ENCODE measurements around the gene SLC6A16.

The SLC6A16 gene

GRCh38 chr19:49249933-49250332 lies 75.1 kb downstream of the SLC6A16 start:
- no peak overlapping the region for H3K4me3 ChIP-seq (ENCODE audit: low read depth in 1 of 2, low read length in 2 of 2)
- no peaks in the 10 kb centered on the region for H3K36me3 ChIP-seq (ENCODE audit: control insufficient read depth in 1 of 2, insufficient read depth in 2 of 2, low read length in 2 of 2)
- H3K27ac ChIP-seq (ENCODE audit: low read length): no peak overlapping the region
- H3K9me3 ChIP-seq (ENCODE audit: control insufficient read depth in 1 of 2, low read length in 2 of 2): no peaks in the 10 kb centered on the region
- no peaks in the 10 kb centered on the region for H3K4me1 ChIP-seq (ENCODE audit: control insufficient read depth in 1 of 2, insufficient read depth in 2 of 2, low read length in 2 of 2)
- no peaks in the 10 kb centered on the region for H3K27me3 ChIP-seq (ENCODE audit: low read depth, low read length)

- no peaks in the 10 kb centered on the region for H3K4me1 ChIP-seq (ENCODE audit: control insufficient read depth in 1 of 2, insufficient read depth in 2 of 2, low read length in 2 of 2)
- H3K4me3 ChIP-seq (ENCODE audit: low read depth in 1 of 2, low read length in 2 of 2): no peak overlapping the region
- H3K27me3 ChIP-seq (ENCODE audit: low read depth, low read length): no peaks in the 10 kb centered on the region
- no peaks in the 10 kb centered on the region for H3K36me3 ChIP-seq (ENCODE audit: control insufficient read depth in 1 of 2, insufficient read depth in 2 of 2, low read length in 2 of 2)
- H3K27ac ChIP-seq (ENCODE audit: low read length): no peak overlapping the region
- no peaks in the 10 kb centered on the region for H3K9me3 ChIP-seq (ENCODE audit: control insufficient read depth in 1 of 2, low read length in 2 of 2)
These were observed 77.3 kb downstream of the SLC6A16 start for GRCh38 chr19:49247676-49248075.

- Histone ChIP-seq H3K9me3 (ENCODE audit: control insufficient read depth in 1 of 2, low read length in 2 of 2) (no peaks in the 10 kb centered on the region), H3K36me3 (ENCODE audit: control insufficient read depth in 1 of 2, insufficient read depth in 2 of 2, low read length in 2 of 2) (no peaks in the 10 kb centered on the region)
These were observed 80.7 kb downstream of the SLC6A16 start for GRCh38 chr19:49244256-49244655.

DNA sequence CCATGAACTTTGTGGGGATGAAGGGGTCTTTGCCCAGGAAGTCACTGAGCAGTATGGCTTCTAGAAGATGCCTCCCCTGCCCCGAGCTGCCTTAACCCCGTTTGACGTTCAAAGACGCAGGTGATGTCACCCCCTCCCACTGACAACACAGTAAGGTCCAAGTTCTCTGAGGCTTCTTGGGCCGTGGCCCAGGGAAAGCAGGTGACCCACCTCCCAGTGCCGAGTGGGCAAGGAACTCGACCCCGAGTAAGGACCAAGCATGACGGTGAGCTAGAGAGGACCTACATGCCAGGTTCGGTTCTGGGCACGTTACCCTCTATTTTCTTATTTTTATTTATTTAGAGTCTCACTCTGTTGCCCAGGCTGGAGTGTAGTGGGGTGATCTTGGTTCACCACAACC lies 81.3 kb downstream of the SLC6A16 start:
- no peaks in the 10 kb centered on the region for H3K4me1 ChIP-seq (ENCODE audit: control insufficient read depth in 1 of 2, insufficient read depth in 2 of 2, low read length in 2 of 2)
- H3K4me3 ChIP-seq (ENCODE audit: low read depth in 1 of 2, low read length in 2 of 2): no peak overlapping the region
- no peaks in the 10 kb centered on the region for H3K36me3 ChIP-seq (ENCODE audit: control insufficient read depth in 1 of 2, insufficient read depth in 2 of 2, low read length in 2 of 2)
- H3K27ac ChIP-seq (ENCODE audit: low read length): no peak overlapping the region
- H3K27me3 ChIP-seq (ENCODE audit: low read depth, low read length): no peaks in the 10 kb centered on the region
- no peaks in the 10 kb centered on the region for H3K9me3 ChIP-seq (ENCODE audit: control insufficient read depth in 1 of 2, low read length in 2 of 2)

More at GRCh38 chr19:49244256-49244655, 80.7 kb downstream of the SLC6A16 start:
- H3K27me3 ChIP-seq (ENCODE audit: low read depth, low read length): no peaks in the 10 kb centered on the region
- H3K4me3 ChIP-seq (ENCODE audit: low read depth in 1 of 2, low read length in 2 of 2): no peak overlapping the region
- H3K27ac ChIP-seq (ENCODE audit: low read length): no peak overlapping the region
- H3K4me1 ChIP-seq (ENCODE audit: control insufficient read depth in 1 of 2, insufficient read depth in 2 of 2, low read length in 2 of 2): no peaks in the 10 kb centered on the region

DNA sequence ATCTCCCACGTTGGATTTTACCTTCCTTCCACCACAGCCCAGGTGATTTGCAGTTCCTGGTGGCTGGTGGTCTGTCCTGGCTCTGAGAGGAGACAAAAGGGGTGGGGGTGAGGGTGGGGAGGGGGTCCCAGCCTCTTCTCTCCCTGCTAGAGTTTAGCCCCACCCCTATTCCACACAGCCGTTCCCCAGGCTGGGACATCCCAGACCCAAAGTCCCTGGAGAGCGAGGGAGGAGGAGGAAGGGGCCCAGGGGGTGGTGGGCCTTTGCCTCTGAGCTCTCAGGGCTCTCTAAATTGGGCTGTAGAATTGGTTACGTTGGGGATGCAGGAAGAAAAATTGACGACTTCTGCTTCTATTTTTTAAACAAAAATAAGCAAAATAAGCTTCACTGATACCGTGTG lies 81.9 kb downstream of the SLC6A16 start:
- no peaks in the 10 kb centered on the region for H3K36me3 ChIP-seq (ENCODE audit: control insufficient read depth in 1 of 2, insufficient read depth in 2 of 2, low read length in 2 of 2)
- H3K4me3 ChIP-seq (ENCODE audit: low read depth in 1 of 2, low read length in 2 of 2): no peak overlapping the region
- no peaks in the 10 kb centered on the region for H3K4me1 ChIP-seq (ENCODE audit: control insufficient read depth in 1 of 2, insufficient read depth in 2 of 2, low read length in 2 of 2)
- no peak overlapping the region for H3K27ac ChIP-seq (ENCODE audit: low read length)
- H3K9me3 ChIP-seq (ENCODE audit: control insufficient read depth in 1 of 2, low read length in 2 of 2): no peaks in the 10 kb centered on the region
- H3K27me3 ChIP-seq (ENCODE audit: low read depth, low read length): no peaks in the 10 kb centered on the region

- Histone ChIP-seq H3K27me3 (ENCODE audit: low read depth, low read length) (no peaks in the 10 kb centered on the region), H3K36me3 (ENCODE audit: control insufficient read depth in 1 of 2, insufficient read depth in 2 of 2, low read length in 2 of 2) (no peaks in the 10 kb centered on the region), H3K4me3 (ENCODE audit: low read depth in 1 of 2, low read length in 2 of 2) (no peak overlapping the region), H3K4me1 (ENCODE audit: control insufficient read depth in 1 of 2, insufficient read depth in 2 of 2, low read length in 2 of 2) (no peaks in the 10 kb centered on the region), H3K9me3 (ENCODE audit: control insufficient read depth in 1 of 2, low read length in 2 of 2) (no peaks in the 10 kb centered on the region), H3K27ac (ENCODE audit: low read length) (no peak overlapping the region)
These were observed 83.2 kb downstream of the SLC6A16 start for GRCh38 chr19:49241769-49242168.
